Prostate gland (tissue), 2 donors: ENCODE data around the gene ZNRF3.

ENCODE experiments used
- CTCF ChIP-seq, 4 experiments: fragments of 200-600 bp in 2 of 4; fragments of 450-650 bp in 2 of 4; sonication (generic) in 2 of 4; IDR thresholded peaks; 1 replicate in 3 of 4; 2 replicates in 1 of 4; pipeline ENCODE4 v1.5.1; 2016 to 2019; ENCODE audit warnings: antibody characterized with exemption in 4 of 4, mild to moderate bottlenecking in 2 of 4, moderate library complexity in 2 of 4
- POLR2A ChIP-seq: fragments of 450-650 bp; IDR thresholded peaks from one replicate; pipeline ENCODE4 v1.6.1; 2016; ENCODE audit warnings: antibody characterized with exemption, mild to moderate bottlenecking
- POLR2AphosphoS5 ChIP-seq: sonication (generic); formaldehyde crosslinking; IDR thresholded peaks from one replicate; pipeline ENCODE4 v1.6.1; 2017; ENCODE audit warnings: antibody characterized with exemption

- TF ChIP-seq POLR2AphosphoS5 (peak; percentile 74), POLR2A (peak; percentile 52), CTCF (IDR thresholded peaks at IDR 0.05) (peak in 1 of 4 experiments; percentile 16)
These were observed at the start of gene ZNRF3 for GRCh38 chr22:28882878-28883656.
